Activated CD8-positive, alpha-beta memory T cell treated with anti-CD3 and anti-CD28 coated beads, Interleukin-2, amount 50 U/mL, for 1 hour (primary cell): ENCODE results near the gene CEACAM16.

ENCODE experiments used
- DNase-seq: peaks from one replicate; pipeline ENCODE4 v3.0.0-alpha.2; 2020; ENCODE audit errors: extremely low read depth

CEACAM16 gene

DNA sequence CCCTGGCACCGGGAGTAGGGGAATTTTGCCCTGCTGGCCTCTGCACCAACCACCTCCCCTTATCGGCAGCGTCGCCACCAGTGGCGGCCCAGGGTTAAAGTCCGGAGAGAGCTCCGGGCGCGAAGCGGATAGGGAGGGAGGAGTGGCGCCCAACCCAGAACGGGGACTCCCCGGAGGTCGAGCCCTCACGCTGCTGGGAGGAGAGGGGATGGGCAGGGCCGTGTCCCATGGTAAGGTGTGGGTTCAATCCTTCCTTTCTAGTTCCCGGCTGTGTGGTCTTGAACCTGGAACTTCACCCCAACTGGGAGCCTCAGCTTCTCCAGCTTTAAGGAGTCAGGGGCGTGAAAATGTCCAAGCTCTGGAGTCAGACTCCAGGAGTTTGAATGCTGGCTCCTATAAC is 26.3 kb downstream of the CEACAM16 start:
- no peak for DNase-seq

DNA sequence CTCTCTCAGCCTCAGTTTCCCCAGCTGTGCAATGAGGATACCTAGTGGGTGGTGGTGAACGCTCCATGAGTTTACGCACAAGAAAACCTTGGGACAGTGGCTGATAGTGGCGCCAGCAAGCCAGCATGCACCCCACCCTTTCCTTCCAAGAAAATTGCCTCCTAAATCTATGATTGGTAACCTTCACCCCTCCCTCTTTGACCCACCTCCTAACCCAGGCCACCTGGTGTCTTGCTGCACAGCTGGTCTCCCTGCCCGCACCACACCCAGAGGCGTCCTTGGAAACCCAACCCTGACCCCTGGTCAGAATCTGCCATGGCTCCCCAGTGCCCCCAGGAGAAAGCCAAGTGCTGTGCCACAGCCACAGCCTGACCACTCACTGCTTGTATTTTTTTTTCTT is 26.7 kb downstream of the CEACAM16 start:
- no peak for DNase-seq

DNA sequence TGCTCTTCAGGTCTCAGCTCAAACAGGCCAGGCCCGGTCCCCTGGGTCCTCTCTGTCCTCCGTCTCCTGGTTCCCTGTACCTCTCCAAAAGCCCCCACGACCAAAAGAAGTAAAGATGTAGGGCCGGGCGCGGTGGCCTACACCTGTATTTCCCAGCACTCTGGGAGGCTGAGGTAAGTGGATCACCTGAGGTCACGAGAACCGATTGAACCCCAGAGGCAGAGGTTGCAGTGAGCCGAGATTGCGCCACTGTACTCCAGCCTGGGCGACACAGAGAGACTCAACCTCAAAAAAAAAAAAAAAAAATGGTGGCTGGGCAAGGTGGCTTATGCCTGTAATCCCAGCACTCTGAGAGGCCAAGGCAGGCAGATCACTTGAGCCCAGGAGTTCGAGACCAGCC is 27.5 kb downstream of the CEACAM16 start:
- no peak for DNase-seq

DNA sequence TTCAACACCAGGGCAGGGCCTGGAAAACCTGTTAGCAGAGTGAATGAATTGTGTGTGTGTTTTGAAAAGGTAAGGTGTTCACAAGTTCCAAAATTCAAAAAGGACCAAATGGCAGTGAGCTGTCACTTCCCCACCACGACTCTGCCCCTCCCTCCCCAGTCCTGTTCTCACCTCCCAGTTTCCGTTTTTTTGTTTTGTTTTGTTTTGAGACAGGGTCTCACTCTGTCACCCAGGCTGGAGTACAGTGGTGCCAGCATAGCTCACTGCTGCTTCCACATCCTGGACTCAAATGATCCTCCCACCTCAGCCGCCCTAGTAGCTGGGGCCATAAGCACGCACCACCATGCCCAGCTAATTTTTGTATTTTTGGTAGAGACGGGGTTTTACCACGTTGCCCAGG is 29.2 kb downstream of the CEACAM16 start:
- no peak for DNase-seq

DNA sequence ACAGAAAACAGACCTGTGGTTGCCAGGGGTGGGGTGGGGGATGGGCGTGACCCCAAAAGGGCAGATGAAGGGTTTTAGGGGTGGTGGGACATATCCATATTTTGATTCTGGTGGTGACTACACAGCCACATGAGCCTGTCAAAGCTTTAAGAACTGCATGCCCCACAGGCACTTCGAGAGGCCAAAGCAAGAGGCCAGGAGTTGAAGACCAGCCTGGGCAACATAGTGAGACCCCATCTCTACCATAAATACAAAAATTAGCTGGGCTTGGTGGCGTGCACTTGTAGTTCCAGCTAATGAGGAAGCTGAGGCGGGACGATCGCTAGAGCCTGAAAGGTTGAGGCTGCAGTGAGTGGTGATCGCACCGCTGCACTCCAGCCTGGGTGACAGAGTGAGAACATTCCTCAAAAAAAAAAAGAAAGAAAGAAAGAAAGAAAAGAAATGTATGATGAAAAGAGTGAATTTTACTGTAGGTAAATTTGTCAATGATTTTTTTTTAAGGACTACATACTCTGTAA is 30.6 kb downstream of the CEACAM16 start:
- no peak for DNase-seq

DNA sequence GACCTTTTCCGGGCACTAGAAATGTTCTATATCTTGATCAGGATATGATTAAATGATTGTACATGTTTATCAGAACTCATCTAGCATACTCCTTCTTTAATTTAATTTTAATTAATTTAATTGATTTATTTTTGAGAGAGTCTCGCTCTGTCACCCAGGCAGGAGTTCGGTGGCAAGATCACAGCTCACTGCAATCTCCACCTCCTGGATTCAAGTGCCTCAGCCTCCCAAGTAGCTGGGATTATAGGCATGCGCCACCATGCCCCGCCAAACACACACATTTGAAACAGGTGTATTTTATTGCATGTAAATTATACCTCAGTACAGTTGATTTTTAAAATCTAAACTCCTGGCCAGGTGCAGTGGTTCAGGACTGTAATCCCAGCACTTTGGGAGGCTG is 32.1 kb downstream of the CEACAM16 start:
- no peak for DNase-seq

DNA sequence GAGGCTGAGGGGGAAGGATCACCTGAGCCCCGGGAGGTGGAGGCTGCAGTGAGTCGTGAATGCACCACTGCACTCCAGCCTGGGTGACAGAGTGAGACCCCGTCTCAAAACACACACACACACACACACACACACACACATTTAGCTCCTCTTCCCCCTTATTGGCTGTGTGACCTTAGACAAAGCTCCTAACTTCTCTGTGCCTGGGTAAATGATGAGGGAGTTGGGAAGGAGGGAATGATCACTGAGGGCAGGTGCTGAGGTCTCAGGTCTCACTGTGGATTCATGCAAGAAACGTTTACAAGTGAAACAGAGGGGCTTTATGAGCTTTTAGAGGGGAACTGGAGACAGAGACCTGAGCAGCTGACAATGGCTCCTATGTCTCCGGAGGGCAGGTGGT is 32.7 kb downstream of the CEACAM16 start:
- DNase-seq: no peak

DNA sequence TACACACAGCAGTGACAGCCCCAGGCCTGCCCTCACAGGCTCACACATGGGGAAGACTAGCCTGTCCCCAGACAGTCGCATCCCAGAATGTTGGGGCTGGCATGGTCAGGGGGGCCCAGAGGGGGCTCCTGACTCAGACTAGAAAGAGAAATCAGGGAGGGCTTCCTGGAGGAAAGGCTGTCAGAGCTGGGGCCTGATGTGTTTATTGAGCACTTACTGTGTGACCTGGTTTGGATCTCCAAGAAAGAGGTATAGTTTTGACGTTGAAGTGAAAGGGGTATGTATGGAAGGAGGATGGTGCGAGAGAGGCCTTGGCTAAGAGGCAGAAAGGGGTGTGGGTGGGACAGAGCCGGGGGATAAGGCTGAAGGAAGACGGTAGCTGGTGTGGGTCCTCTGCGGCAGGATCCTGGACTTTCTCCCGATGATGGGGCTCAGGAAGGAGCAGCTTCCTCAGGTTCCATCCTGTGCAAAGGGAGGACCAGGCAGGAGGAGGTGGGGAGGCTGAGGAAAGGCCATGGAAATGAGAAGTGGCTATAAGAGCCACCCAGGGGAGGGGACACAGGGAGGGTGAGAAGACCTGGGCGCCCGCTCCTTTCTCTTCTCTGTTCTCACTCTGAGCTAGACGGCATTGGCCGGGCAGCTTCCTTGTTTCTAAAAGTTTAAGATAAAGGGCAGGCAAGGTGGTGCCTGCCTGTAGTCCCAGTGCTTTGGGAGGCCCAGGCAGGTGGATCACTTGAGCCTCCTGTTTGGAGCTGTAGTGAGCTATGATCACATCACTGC is 33.5 kb downstream of the CEACAM16 start:
- no peak for DNase-seq

DNA sequence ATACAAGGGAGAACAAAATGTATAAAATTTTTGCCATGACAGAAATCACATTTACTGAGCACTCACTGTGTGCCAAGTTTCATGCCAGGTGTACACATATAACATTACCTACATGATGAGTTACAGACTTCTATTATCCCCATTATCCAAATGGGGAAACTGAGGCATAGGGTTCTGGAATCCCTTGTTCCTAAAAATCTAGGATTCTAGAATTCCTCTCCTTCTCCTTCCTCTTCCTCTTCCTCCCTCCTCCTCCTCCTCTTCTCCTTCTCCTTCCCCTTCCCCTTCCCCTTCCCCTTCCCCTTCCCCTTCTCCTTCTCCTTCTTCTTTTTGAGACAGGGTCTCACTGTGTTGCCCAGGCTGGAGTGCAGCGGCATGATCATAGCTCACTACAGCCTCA is 35.4 kb downstream of the CEACAM16 start:
- DNase-seq: no peak

DNA sequence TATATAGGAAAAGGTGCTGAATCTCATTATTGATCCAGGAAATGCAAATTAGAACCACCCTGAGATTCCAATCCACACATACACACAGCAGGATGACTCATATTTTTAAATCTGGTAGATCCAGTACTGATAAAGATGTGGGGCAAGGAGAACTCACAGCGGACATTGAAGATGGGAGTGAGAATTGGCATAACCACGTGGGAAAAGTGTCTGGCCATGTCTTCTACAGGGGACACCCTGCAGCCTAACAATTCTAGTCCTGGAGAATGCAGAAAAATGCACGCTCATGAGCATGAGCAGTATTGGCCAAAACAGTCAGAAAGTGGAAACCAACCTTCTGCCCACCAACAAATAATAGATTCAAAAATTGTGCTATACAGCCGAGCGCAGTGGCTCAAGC is 36.1 kb downstream of the CEACAM16 start:
- DNase-seq: no peak

DNA sequence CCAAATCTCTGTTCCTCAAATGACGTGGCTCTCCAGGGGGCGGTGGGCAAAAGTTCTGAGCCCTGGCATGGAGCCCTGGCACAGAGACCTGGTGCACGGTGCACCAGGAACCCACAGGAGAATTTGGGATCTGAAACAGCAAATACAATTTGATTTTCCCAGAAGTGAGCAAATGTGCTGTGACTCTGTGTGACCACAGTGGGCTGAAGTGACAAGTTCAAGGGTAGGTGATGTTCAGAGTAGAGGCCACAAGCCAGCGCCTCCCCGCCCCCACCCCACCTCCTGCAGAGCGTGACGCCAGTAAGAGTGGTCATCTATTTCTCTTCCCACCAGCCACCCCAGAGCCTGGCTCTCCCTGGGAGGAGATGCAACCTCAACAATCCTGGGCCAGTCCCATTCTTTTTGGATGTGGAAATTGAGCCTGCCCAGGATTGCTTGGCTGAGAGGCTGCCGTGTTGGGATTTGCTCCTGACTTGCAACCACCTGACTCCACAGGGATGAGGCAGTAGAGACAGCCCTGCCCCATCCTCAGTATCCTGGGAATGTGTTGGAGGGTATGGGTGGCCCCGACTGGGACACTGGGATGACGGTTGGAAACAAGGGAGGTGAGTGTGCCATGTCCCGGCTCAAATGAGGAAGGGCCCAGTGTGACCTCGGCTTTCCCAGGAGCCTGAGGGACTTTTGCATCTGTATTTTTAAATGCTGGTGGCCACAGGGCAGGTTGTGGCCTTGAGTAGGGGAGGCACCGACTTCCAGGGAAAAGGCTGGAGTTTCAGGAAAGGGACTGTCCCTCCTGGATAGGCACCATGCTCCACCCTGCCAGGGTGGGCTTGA is 38.5 kb downstream of the CEACAM16 start:
- DNase-seq: no peak

DNA sequence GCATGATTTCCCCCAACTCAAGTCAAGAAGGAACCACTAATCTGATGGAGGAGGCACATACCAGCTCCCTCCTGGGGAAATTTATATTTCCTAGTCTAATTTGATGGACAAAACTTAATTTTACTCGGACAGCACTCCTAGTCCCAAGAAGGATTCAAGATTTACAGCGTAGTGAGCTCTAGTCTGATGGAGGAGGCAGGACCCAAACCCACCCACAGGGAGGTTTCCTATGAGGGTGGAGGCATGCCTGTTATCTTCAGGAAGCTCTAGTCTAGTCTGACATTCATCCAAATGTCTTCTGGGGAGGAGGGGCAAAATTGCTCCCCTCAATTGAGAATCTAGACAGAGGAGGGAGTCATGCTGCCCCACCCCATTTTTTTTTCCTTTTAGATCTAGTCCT is 39.2 kb downstream of the CEACAM16 start:
- DNase-seq: no peak

DNA sequence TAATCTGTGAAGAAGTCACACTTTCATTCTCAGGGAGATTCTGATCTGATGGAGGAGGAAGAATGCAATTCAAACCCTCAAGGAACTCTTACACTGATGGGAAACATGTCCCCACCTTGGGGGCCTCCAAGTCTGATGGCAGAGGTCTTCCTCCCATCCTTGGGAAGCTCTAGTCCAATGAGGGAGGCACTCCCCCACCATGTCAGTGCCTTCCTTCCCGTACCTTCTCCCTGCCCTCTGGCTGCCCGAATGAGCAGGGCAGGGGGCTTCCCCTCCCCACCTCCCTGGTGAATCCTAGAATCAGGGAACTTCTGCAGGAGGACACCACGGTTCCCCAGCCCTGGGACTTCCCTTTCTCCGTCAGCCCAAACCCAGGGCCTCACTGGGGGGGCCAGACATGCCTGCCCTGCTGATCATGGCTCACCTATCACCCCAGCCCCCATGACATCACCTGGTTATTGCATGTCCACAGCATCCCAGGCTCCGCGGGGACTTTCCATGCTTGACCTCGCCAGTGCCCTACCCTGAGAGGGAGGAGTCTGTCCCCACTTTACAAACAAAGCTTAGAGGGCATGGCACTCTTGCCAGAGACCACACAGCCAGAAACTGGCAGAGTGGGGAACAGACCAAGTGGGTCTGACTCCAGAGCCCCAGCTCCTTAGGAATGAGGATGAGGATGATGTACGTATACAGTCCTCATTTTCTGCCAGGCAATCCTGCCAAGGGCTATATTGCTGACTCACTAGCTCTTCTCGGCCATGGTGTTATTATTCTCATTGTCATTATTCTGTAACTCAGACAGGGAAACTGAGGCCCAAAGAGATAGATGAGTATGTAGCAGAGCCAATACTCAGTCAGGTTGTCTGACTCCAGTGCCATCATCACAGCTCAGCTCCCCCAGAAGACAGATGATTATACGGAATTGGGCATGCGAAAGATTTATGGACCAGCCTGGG is 39.9 kb downstream of the CEACAM16 start:
- DNase-seq: no peak

DNA sequence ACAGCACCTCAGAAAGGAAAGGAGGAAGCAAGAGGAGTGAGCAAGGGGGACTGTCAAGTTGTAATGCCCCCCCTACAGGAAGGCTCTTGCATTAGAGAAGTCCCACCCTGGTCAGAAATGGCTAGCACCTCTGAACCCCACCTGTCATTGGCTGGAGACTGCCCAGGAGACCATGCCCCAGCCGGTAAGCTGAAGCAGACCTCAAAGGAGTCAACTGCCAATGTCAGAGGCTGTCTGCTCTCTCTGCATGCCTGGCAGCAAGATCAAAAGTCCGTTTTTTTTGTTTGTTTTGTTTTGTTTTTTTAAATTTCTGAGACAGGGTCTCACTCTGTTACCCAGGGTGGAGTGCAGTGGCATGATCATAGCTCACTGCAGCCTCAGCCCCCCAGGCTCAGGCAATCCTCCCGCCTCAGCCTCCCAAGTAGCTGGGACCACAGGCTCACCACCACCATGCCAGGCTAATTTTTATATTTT is 41.4 kb downstream of the CEACAM16 start:
- DNase-seq: no peak

DNA sequence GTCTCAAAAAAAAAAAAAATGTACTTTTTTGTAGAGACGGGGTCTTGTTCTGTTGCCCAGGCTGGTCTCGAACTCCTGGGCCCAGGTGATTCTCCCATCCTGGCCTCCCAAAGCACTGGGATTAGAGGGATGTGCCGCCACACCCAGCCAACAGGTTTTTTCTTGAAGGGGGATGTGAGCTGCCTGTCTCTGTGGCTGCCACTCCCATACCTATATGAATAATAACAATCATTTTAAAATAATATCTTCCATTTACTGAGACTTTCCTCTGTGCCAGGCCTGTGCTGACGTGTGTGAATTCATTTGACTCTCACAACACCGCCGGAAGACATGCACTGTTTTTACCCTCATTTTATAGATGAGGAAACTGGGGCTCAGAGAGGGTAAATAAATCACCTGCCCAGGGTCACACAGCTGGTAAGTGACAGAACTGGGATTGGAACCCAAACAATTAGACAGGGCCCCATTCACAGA is 42.3 kb downstream of the CEACAM16 start:
- DNase-seq: no peak

DNA sequence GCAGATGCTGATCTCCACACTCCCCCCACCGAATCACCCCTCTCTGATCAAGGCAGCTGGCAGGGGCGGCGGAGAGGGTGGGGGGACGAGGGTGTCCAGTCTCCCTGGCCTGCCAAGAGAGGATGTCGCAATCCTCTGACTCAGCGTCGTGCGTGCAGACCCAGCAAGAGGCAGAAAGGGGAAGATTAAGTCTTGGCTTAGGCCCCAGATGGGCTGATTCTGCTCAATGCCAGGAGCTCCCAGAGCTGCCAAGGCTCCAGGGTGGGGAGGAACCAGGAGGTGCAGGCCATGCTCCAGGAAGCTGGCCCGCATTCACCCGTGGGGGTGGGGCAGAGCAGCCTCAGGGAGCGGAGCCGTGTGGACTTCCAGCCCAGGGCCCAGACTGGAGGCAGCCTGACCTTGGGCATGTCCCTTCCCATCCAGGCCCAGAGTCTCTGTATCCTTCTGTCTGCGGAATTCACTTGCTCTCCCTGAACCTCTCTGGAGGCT is 42.9 kb downstream of the CEACAM16 start:
- no peak for DNase-seq

DNA sequence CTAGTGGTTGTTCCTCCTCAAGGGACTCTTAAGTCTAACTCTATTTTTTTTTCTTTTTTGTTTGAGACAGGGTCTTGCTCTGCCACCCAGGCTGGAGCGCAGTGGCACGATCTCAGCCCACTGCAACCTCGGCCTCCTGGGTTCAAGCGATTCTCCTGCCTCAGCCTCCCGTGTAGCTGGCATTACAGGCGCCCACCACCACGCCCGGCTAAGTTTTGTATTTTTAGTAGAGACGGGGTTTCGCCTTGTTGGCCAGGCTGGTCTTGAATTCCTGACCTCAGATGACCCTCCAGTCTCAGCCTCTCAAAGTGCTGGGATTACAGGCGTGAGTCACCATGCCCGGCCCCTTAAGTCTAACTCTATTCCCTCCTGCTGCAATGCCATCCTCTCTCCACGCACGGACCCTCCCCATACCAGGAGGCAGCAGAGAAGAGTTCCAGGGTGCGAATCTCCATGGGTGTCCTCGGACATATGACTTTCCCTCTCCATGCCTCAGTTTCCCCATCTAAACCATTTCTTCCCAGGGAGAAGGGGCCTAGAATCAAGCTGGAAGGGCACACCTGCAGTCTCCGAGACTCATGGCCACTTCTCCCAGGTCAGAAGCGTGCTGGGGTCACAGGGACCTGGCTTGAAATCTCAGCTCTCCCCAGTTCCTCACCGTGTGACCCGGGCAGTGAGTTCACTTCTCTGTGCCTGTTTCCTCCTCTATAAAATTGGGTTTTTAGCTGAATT is 43.5 kb downstream of the CEACAM16 start:
- DNase-seq: no peak

DNA sequence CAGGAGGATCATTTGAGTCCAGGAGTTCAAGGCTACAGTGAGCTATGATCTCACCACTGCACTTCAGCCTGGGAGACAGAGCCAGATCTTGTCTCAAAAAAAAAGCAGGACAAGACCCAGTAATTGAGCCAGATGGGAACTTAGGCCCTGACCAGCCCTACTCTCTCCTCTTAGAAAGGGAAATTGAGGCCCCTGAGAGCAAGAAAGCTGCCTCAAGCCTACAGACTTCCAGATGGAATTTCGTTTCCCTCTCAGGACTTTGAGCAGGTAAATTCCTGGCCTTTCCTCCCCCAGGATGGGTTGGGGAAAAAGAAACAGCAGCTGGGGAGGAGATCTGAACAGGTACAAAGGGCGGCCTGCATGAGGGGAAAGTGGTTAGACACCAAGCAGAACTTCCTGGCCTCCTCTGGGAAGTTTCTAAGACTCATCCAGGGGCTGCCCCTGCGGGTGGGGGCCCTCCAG is 46.0 kb downstream of the CEACAM16 start:
- DNase-seq: no peak

DNA sequence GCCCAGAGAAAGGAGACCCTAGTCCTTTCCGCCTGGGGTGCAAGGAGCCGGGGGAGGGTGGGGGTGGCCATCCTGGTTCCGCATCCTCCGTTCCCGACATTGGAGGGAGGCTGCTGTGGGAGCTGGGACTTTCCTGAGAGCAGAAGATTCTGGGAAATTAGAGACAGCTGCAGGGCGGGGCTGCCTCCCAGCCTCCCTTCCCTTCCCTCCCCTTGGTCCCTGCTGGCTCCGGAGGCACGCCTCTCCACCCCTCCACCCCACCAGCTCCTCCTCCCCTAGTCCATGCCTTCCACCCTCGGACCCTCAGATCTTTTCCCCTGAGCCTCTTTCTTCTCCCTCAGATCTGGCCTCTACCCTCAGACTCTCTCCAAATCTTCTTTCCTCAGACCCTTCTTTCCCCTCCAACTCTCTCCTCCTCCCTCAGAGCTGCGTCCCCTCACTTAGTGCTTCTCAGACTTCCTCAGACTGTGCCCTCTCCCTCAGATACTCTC is 46.4 kb downstream of the CEACAM16 start:
- DNase-seq: no peak

DNA sequence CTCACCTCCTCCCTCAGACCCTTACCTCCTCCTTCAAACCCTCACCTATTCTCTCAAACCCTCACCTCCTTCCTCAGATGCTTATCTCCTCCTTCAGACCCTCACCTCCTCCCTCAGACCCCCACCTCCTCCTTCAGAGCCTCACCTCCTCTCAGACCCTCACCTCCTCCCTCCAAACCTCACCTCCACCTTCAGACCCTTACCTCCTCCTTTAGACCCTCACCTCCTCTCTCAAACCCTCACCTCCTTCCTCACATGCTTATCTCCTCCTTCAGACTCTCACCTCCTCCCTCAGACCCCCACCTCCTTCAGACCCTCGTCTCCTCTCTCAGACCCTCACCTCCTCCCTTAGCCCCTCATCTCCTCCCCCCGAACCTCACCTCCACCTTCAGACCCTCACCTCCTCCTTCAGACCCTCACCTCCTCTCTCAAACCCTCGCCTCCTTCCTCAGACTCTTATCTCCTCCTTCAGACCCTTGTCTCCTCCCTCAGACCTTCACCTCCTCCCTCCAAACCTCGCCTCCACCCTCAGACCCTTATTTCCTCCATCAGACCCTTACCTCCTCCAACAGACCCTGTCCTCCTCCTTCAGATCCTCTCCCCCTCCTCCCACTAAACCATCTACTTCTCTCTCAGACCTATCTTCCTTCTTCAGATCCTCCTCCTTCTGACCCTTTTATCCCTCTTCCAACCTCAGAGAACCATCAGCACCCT is 47.1 kb downstream of the CEACAM16 start:
- DNase-seq: no peak
